ENCODE data around the gene GJC2. TPM values are rescaled to one million over a fixed set of nuclear protein-coding genes. Genes with fewer than 3 reads are reported as not detected.
A peak's percentile ranks its signal among the peaks of the same experiment; 100 is the strongest.

GJC2 gene
- total RNA-seq, 3 donors from 2014 or later = 0.49 to 0.79 (median 0.53) TPM

DNA sequence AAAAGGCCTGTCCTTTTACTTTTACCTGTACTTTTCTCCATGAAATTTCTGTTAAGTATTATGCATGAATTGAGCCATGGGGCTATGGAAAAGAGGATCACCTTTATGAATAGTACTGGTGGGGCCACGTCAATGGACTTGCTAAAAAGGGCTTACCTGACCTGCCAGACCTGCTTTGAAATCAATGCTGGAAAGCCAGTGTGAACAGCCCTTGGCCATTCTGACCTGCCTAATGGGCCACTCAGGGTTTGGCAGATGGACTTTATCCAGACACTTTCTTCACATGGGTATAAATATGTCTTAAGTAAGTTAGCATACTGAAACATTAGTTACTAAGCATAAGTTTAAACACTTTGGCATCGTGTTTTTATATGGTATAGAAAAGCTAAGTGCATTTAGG, 18.0 kb upstream of the GJC2 start:
- H3K9me3 Mint-ChIP-seq = no peaks in the 10 kb centered on the region
- H3K36me3 Mint-ChIP-seq (ENCODE audit: insufficient read depth) = no peaks in the 10 kb centered on the region
- peaks cover 14% of the 10 kb centered on the region for H3K27me3 Mint-ChIP-seq (ENCODE audit: low read depth)
- no peak for ATAC-seq
- peaks cover 3% of the 10 kb centered on the region for H3K4me1 Mint-ChIP-seq (ENCODE audit: low read depth)
- H3K4me3 Mint-ChIP-seq = no peak overlapping the region
- DNase-seq = no peak

DNA sequence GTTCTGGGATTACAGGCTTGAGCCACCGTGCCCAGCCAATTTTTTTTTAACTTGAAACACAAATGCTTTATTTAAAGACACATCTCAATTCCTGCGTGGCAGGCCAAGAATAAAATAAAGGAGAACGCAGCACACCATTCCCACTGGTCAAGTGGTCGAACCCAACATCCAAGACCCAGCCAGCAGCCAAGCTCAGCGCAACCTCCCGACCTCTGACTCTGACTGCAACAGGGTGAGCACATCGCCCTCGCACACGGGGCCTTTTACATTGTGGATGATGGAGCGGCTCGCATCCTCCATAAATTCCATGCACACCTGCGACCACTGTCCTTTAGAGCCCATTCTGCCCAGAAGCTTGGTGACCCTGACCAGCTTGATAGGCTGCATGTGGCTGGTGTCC, 15.1 kb upstream of the GJC2 start:
- Mint-ChIP-seq H3K4me1 (ENCODE audit: low read depth) (peaks cover 6% of the 10 kb centered on the region), H3K9me3 (no peaks in the 10 kb centered on the region), H3K36me3 (ENCODE audit: insufficient read depth) (no peaks in the 10 kb centered on the region), H3K4me3 (no peak overlapping the region), H3K27me3 (ENCODE audit: low read depth) (peaks cover 9% of the 10 kb centered on the region)
- ATAC-seq (no peak), DNase-seq (no peak)

GRCh38 chr1:228136901-228137300, 12.8 kb upstream of the GJC2 start:
- Mint-ChIP-seq H3K27me3 (ENCODE audit: low read depth) (peaks cover 5% of the 10 kb centered on the region), H3K4me1 (ENCODE audit: low read depth) (peaks cover 15% of the 10 kb centered on the region), H3K9me3 (no peaks in the 10 kb centered on the region), H3K36me3 (ENCODE audit: insufficient read depth) (no peaks in the 10 kb centered on the region), H3K4me3 (no peak overlapping the region)
- DNase-seq (no peak), ATAC-seq (no peak)

- Mint-ChIP-seq H3K36me3 (ENCODE audit: insufficient read depth) (no peaks in the 10 kb centered on the region), H3K4me1 (ENCODE audit: low read depth) (peaks cover 39% of the 10 kb centered on the region), H3K27me3 (ENCODE audit: low read depth) (peaks cover 5% of the 10 kb centered on the region), H3K9me3 (no peaks in the 10 kb centered on the region), H3K4me3 (peak overlapping the region; percentile 98)
- DNase-seq (no peak), ATAC-seq (no peak)
These were observed 10.3 kb upstream of the GJC2 start for GRCh38 chr1:228139406-228139930.

GRCh38 chr1:228139931-228140723, 9.6 kb upstream of the GJC2 start, which contains the start of gene GUK1:
Gene GUK1, plus strand, starts transcription at chr1:228140279. Its CDS starts 24 bp downstream, at chr1:228140303.
- DNase-seq = peak; percentile 100
- peaks cover 41% of the 10 kb centered on the region for H3K4me1 Mint-ChIP-seq (ENCODE audit: low read depth)
- peak; percentile 94 to 95 for ATAC-seq
- peaks cover 2% of the 10 kb centered on the region for H3K27me3 Mint-ChIP-seq (ENCODE audit: low read depth)
- peak within 1 kb of the TSS; percentile 98 for H3K4me3 Mint-ChIP-seq
- no peaks in the 10 kb centered on the region for H3K36me3 Mint-ChIP-seq (ENCODE audit: insufficient read depth)
- H3K9me3 Mint-ChIP-seq = no peaks in the 10 kb centered on the region

- H3K4me1 Mint-ChIP-seq (ENCODE audit: low read depth) = peaks cover 41% of the 10 kb centered on the region
- no peak for ATAC-seq
- peak overlapping the region; percentile 98 for H3K4me3 Mint-ChIP-seq
- no peaks in the 10 kb centered on the region for H3K9me3 Mint-ChIP-seq
- DNase-seq = no peak
- peaks cover 2% of the 10 kb centered on the region for H3K27me3 Mint-ChIP-seq (ENCODE audit: low read depth)
- H3K36me3 Mint-ChIP-seq (ENCODE audit: insufficient read depth) = no peaks in the 10 kb centered on the region
These were observed 9.0 kb upstream of the GJC2 start for GRCh38 chr1:228140724-228141225.

- H3K36me3 Mint-ChIP-seq (ENCODE audit: insufficient read depth) = no peaks in the 10 kb centered on the region
- H3K27me3 Mint-ChIP-seq (ENCODE audit: low read depth) = no peaks in the 10 kb centered on the region
- ATAC-seq = no peak
- peaks cover 41% of the 10 kb centered on the region for H3K4me1 Mint-ChIP-seq (ENCODE audit: low read depth)
- no peak for DNase-seq
- H3K9me3 Mint-ChIP-seq = no peaks in the 10 kb centered on the region
- H3K4me3 Mint-ChIP-seq = peak overlapping the region; percentile 98
These were observed 8.3 kb upstream of the GJC2 start for GRCh38 chr1:228141226-228142044.

- no peaks in the 10 kb centered on the region for H3K27me3 Mint-ChIP-seq (ENCODE audit: low read depth)
- peaks cover 40% of the 10 kb centered on the region for H3K4me1 Mint-ChIP-seq (ENCODE audit: low read depth)
- no peaks in the 10 kb centered on the region for H3K9me3 Mint-ChIP-seq
- no peaks in the 10 kb centered on the region for H3K36me3 Mint-ChIP-seq (ENCODE audit: insufficient read depth)
- ATAC-seq = no peak
- no peak for DNase-seq
- peak overlapping the region; percentile 98 for H3K4me3 Mint-ChIP-seq
These were observed 7.5 kb upstream of the GJC2 start for GRCh38 chr1:228142155-228142691.

- peak overlapping the region; percentile 98 for H3K4me3 Mint-ChIP-seq
- H3K9me3 Mint-ChIP-seq = no peaks in the 10 kb centered on the region
- H3K27me3 Mint-ChIP-seq (ENCODE audit: low read depth) = no peaks in the 10 kb centered on the region
- no peaks in the 10 kb centered on the region for H3K36me3 Mint-ChIP-seq (ENCODE audit: insufficient read depth)
- no peak for DNase-seq
- ATAC-seq = no peak
- H3K4me1 Mint-ChIP-seq (ENCODE audit: low read depth) = peaks cover 39% of the 10 kb centered on the region
These were observed 7.0 kb upstream of the GJC2 start for GRCh38 chr1:228142701-228143136.

GRCh38 chr1:228143480-228144192, 6.1 kb upstream of the GJC2 start:
- Mint-ChIP-seq H3K9me3 (no peaks in the 10 kb centered on the region), H3K4me3 (peak overlapping the region; percentile 98), H3K4me1 (ENCODE audit: low read depth) (peaks cover 39% of the 10 kb centered on the region), H3K36me3 (ENCODE audit: insufficient read depth) (no peaks in the 10 kb centered on the region), H3K27me3 (ENCODE audit: low read depth) (no peaks in the 10 kb centered on the region)
- no peak for ATAC-seq
- DNase-seq = no peak

DNA sequence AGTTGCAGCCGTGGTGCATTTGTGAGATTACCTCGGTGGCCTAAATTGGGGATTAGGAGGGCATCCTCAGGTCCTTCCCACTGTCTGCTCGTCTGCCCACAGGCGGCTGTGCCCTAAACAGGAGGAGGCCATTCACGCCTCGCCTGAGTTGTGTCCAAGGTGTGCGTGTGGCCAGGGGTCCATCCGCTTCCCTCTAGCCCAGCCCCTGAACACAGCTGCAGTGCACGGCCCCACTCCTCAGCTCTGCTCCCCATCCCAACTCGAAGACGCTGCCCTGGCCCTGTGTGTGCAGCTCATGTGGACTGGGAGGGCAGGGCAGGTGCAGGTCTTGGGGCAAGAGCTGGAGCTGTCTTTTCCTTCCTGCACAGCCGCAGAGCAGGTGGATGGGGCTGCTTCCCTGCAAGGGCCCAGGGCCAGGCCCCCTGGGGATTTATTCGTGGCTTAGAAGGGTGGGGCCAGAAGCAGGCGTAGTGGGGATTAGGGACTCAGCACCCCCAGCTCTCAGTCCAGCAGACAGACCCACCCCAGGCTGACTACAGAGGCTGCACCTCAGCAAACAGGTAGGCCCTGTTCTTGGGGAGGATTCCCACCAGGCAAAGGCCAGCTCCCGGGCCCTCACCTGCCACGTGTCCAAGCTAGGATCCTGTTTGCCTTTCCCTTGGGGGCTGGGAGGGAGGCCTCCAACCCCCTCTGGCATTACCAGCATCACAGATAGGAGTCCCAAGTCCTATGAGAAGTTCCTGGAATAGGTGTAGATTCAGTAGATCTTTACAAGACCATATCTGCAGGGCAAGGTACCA, 5.3 kb upstream of the GJC2 start:
- H3K4me3 Mint-ChIP-seq = no peak overlapping the region
- ATAC-seq = no peak
- H3K27me3 Mint-ChIP-seq (ENCODE audit: low read depth) = no peaks in the 10 kb centered on the region
- H3K9me3 Mint-ChIP-seq = no peaks in the 10 kb centered on the region
- H3K36me3 Mint-ChIP-seq (ENCODE audit: insufficient read depth) = no peaks in the 10 kb centered on the region
- H3K4me1 Mint-ChIP-seq (ENCODE audit: low read depth) = peaks cover 39% of the 10 kb centered on the region
- no peak for DNase-seq

- Mint-ChIP-seq H3K4me3 (no peak overlapping the region), H3K27me3 (ENCODE audit: low read depth) (no peaks in the 10 kb centered on the region), H3K4me1 (ENCODE audit: low read depth) (peaks cover 36% of the 10 kb centered on the region), H3K9me3 (no peaks in the 10 kb centered on the region), H3K36me3 (ENCODE audit: insufficient read depth) (no peaks in the 10 kb centered on the region)
- ATAC-seq = no peak
- no peak for DNase-seq
These were observed 4.8 kb upstream of the GJC2 start for GRCh38 chr1:228144993-228145343.

Measured in activated T-cell treated with anti-CD3 and anti-CD28 coated beads, Interleukin-2, amount 50 U/mL, for 4 hours (primary cell).